Fibroblast of skin of right quadriceps (primary cell): ENCODE measurements around the gene IFIT2.
A peak's percentile ranks its signal among the peaks of the same experiment; 100 is the strongest.
"Not testable (repeated sequence)": the region's sequence is repeated elsewhere in the genome, so short reads cannot be mapped to it uniquely, and the experiment has no call there.

Experiments
- DNase-seq: peaks from one replicate; pipeline ENCODE4 v3.0.0-alpha.2; 2013

Gene IFIT2

GRCh38 chr10:89308736-89309135 is 6.9 kb downstream of the IFIT2 start:
- no peak for DNase-seq

GRCh38 chr10:89309156-89310055 is 7.6 kb downstream of the IFIT2 start:
- DNase-seq, result no peak

- no peak for DNase-seq
Observed at GRCh38 chr10:89310056-89310893, 8.4 kb downstream of the IFIT2 start.

GRCh38 chr10:89312973-89313372 is 11.1 kb downstream of the IFIT2 start:
- no peak for DNase-seq

DNA sequence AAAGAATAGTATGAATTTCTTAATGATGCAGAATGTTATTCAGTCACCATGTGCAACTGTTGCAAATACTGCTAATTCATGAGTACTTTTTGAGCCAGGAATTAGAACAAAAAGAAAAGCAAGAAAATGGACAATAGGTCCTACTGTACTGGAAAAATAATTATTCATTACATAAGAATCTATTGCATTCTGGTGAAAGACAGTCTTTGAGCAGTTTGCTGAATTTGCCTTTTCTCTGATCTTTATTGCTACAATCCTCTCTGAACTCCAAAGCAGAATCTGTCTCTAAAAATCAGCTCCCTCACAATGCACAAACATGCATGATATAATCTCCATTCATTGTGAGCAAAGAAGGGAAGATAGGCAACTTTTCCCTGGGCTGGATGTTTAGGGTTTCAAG is 12.8 kb downstream of the IFIT2 start:
- no peak for DNase-seq

GRCh38 chr10:89318047-89318446 is 16.2 kb downstream of the IFIT2 start:
- DNase-seq, result not testable (repeated sequence)

- DNase-seq, result not testable (repeated sequence)
Observed at GRCh38 chr10:89325081-89325480, 23.2 kb downstream of the IFIT2 start.

- DNase-seq, result not testable (repeated sequence)
Observed at GRCh38 chr10:89325856-89326255, 24.0 kb downstream of the IFIT2 start.

DNA sequence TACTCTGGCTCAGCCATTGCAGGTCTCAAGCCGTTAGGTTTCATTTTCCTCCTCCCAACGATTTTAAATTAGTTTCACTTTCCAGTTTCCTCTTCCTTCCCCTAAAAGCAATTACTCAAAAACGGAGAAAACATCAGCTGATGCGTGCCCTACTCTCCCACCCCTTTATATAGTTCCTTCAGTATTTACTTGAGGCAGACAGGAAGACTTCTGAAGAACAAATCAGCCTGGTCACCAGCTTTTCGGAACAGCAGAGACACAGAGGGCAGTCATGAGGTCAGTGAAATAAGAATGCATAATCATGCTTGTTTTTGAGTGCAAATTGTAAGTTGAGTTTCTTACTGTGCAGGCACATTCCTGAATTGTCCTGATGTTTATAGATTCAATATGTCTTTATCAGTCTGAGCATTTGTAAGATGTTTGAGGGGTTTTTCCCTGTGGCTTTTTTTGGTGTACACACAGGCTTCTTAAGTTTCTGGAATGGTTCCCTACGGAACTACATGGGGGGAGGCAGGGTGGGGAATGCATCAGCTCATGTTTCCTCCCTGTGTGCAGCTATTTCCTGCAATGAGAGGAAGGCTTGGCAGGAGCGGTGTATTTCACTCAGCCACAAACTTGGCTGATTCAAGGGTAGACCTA is 26.1 kb downstream of the IFIT2 start, which contains the start of gene IFIT3:
TSS of gene IFIT3 (plus strand) at position 195 of the 639 bp plus-strand sequence. CDS start at position 272, 77 bp downstream.
- DNase-seq, result peak; percentile 98

DNA sequence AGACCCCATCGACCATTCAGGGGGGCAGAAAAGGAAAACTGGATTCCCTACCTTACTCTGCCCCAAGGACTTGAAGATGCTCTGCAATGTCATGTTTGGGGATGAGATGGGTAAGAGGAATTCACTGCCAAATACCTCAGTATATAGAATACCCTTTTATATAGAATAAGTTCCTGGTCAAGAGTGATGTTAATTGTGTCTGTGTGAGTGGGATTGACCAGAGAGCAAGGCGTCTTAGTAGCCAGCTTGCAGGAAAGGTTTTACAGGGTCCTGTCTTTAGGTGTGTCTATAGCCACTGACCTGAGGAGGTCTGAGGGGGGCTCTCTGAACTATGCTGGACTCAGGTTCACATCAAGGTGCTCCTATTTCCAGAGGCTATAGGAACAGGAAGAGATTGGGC is 27.3 kb downstream of the IFIT2 start:
- DNase-seq, result no peak

- DNase-seq, result not testable (repeated sequence)
Observed at GRCh38 chr10:89330014-89330413, 28.2 kb downstream of the IFIT2 start.

- no peak for DNase-seq
Observed at GRCh38 chr10:89330537-89331212, 28.8 kb downstream of the IFIT2 start.

GRCh38 chr10:89331487-89332122 is 29.8 kb downstream of the IFIT2 start:
- DNase-seq, result not testable (repeated sequence)

DNA sequence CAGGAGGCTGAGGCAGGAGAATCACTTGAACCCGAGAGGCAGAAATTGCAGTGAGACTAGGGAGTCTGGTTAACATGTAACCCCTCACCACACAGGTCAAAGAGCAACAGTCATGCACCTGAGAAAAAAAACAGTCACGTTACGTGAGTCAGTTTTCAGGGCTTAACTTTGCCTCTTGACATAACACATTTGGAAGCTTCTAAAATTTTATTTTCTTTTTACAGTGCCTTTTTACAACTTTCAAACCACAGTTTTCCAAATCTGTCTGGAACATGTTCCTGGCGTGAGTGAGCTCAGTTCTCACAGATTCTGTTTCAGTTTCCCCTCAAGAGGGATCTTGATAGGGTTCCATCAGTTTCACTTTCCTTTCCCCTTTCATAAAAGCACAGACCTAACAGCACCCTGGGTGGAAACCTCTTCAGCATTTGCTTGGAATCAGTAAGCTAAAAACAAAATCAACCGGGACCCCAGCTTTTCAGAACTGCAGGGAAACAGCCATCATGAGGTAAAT is 30.3 kb downstream of the IFIT2 start:
- DNase-seq, result peak; percentile 63

GRCh38 chr10:89335226-89335625 is 33.4 kb downstream of the IFIT2 start:
- DNase-seq, result no peak

GRCh38 chr10:89336241-89336640 is 34.4 kb downstream of the IFIT2 start:
- no peak for DNase-seq

DNA sequence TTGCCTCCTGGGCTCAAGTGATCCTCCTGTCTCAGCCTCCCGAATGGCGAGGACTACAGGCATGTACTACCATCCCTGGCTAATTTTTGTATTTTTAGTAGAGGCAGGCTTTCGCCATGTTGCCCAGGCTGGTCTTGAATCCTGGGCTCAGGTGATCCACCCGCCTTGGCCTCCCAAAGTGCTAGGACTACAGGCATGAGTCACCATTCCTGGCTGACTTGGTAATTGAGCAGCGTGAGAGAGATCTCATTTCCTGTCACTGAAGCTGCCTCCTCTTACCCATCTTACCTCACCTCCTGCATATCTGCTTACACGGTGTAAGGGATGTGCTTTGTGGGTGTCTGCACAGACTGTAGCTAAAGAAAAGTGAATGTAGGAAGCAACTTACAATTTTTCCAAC is 35.6 kb downstream of the IFIT2 start:
- peak; percentile 68 for DNase-seq

DNA sequence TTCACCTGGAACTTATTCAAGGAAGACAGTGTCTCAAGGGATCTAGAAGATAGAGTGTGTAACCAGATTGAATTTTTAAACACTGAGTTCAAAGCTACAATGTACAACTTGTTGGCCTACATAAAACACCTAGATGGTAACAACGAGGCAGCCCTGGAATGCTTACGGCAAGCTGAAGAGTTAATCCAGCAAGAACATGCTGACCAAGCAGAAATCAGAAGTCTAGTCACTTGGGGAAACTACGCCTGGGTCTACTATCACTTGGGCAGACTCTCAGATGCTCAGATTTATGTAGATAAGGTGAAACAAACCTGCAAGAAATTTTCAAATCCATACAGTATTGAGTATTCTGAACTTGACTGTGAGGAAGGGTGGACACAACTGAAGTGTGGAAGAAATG is 36.9 kb downstream of the IFIT2 start:
- no peak for DNase-seq

- no peak for DNase-seq
Observed at GRCh38 chr10:89339875-89340274, 38.0 kb downstream of the IFIT2 start.

- DNase-seq, result no peak
Observed at GRCh38 chr10:89341649-89342048, 39.8 kb downstream of the IFIT2 start.

GRCh38 chr10:89342206-89342958 is 40.5 kb downstream of the IFIT2 start:
- peak; percentile 57 for DNase-seq
